ENCODE measurements around the gene RESF1. TPM values are rescaled to one million over a fixed set of nuclear protein-coding genes. Genes with fewer than 3 reads are reported as not detected.
A peak's percentile ranks its signal among the peaks of the same experiment; 100 is the strongest.
"Not testable (repeated sequence)": the region's sequence is repeated elsewhere in the genome, so short reads cannot be mapped to it uniquely, and the experiment has no call there.

RESF1 gene
- total and polyA plus RNA-seq, 2 of the 13 experiments (the other 11 are each of a cell fraction or from before 2014, with no cell fraction given): 7.9 to 16.8 TPM

DNA sequence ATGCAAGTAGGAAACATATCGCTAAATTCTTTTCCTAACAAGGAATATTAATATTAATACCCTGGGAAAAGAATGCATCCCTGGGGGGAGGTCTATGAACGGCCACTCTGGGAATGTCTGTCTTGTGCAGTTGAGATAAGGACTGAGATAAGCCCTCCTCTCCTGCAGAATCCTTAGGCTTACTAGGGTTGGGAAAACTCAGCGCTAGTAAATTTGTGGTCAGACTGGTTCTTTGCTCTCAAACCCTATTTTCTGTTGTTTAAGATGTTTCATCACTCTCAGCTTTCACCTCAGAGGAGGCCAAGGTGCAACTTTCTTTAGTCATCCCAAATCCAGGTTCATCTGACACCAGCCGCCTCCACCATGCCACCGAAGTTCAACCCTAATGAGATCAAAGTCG is 11.2 kb upstream of the RESF1 start:
- intact Hi-C loops (cut with micrococcal nuclease; ENCODE audit: unreplicated experiment): no loop called here
- ATAC-seq (no peak), DNase-seq (ENCODE audit: low spot score) (no peak), FAIRE-seq (no peak)
- 72% methylated on average over 6 of the region's 6 CpGs for WGBS (ENCODE audit: low lambda C conversion rate)
- TF ChIP-seq ZFP37 (CRISPR knock-in tag; IDR thresholded peaks at IDR 0.05; ENCODE audit: borderline replicate concordance) (no peak), ZNF431 (CRISPR knock-in tag; IDR thresholded peaks at IDR 0.05; ENCODE audit: borderline replicate concordance, low read depth) (no peak), ZNF510 (CRISPR knock-in tag; IDR thresholded peaks at IDR 0.05; ENCODE audit: low read depth) (no peak), ZNF235 (CRISPR knock-in tag; IDR thresholded peaks at IDR 0.05; ENCODE audit: borderline replicate concordance) (no peak), ZNF547 (CRISPR knock-in tag; IDR thresholded peaks at IDR 0.05) (no peak), RFXAP (CRISPR knock-in tag; IDR thresholded peaks at IDR 0.05; ENCODE audit: borderline replicate concordance) (no peak)
- Histone ChIP-seq H3K4me2 (ENCODE audit: low read depth, low read length) (no peak overlapping the region), H3K79me2 (ENCODE audit: insufficient read depth, low read length) (no peaks in the 10 kb centered on the region), H3K27ac (ENCODE audit: extremely low read length, insufficient read depth, low read length) (peak overlapping the region; percentile 45), H3K4me1 (ENCODE audit: insufficient read depth, low read length) (peaks cover 24% of the 10 kb centered on the region), H3K27me3 (ENCODE audit: control insufficient read depth in 1 of 2, insufficient read depth in 2 of 2, low read length in 2 of 2) (no peaks in the 10 kb centered on the region), H3K9ac (ENCODE audit: insufficient read depth, low read depth, low read length) (no peak overlapping the region), H3K36me3 (replicated peaks in 1 of 2; ENCODE audit: control insufficient read depth in 1 of 2, insufficient read depth in 2 of 2, low read length in 2 of 2) (no peaks in the 10 kb centered on the region), H2AFZ (ENCODE audit: low read length) (no peak overlapping the region), H4K20me1 (ENCODE audit: insufficient read depth, low read length) (no peaks in the 10 kb centered on the region), H3K9me3 (ENCODE audit: low read length) (peaks cover 11% of the 10 kb centered on the region; the same call in 1 of the 2 replicates), H3K4me3 (replicated peaks in 1 of 3; ENCODE audit: insufficient read depth in 1 of 3, low read depth in 2 of 3, low read length in 3 of 3) (no peak overlapping the region)
- in situ Hi-C loops (cut with HindIII; ENCODE audit: extremely low pct_ligation_motif_present, low pct_unique_long_range_greater_than_20kb): no loop called here
- no TSS peak for BruUV-seq (replicated peaks)
- ChIA-PET CTCF (ENCODE audit: low intra/inter-chr PET ratio, low total read pairs) (no interaction called here), POLR2A (no interaction called here)

- H3K27me3 ChIP-seq (ENCODE audit: control insufficient read depth in 1 of 2, insufficient read depth in 2 of 2, low read length in 2 of 2); TF ChIP-seq ATF7 (CRISPR knock-in tag; IDR thresholded peaks at IDR 0.05): not testable (repeated sequence)
- WGBS (ENCODE audit: low lambda C conversion rate): 1% methylated on average over 3 of the region's 3 CpGs
- TF ChIP-seq PITX1 (CRISPR knock-in tag; IDR thresholded peaks at IDR 0.05): peak; percentile 74
- 0 out of 2 replicates have a peak, but pooled peaks have one; percentile 63 for TF ChIP-seq CBX5 (CRISPR knock-in tag; IDR thresholded peaks at IDR 0.05; ENCODE audit: borderline replicate concordance)
- TF ChIP-seq YEATS4 (CRISPR knock-in tag; IDR thresholded peaks at IDR 0.05; ENCODE audit: borderline replicate concordance): 0 out of 2 replicates have a peak, but pooled peaks have one; percentile 33
- TF ChIP-seq GATAD1 (CRISPR knock-in tag; IDR thresholded peaks at IDR 0.05): peak; percentile 34; the same call in 1 of the 2 replicates
- TF ChIP-seq ATF7 (IDR thresholded peaks at IDR 0.05): peak; percentile 55; the same call in 1 of the 2 replicates
- TF ChIP-seq TARDBP (CRISPR knock-in tag; IDR thresholded peaks at IDR 0.05): peak; percentile 60; the same call in 1 of the 2 replicates
- TF ChIP-seq, protein P1, sequence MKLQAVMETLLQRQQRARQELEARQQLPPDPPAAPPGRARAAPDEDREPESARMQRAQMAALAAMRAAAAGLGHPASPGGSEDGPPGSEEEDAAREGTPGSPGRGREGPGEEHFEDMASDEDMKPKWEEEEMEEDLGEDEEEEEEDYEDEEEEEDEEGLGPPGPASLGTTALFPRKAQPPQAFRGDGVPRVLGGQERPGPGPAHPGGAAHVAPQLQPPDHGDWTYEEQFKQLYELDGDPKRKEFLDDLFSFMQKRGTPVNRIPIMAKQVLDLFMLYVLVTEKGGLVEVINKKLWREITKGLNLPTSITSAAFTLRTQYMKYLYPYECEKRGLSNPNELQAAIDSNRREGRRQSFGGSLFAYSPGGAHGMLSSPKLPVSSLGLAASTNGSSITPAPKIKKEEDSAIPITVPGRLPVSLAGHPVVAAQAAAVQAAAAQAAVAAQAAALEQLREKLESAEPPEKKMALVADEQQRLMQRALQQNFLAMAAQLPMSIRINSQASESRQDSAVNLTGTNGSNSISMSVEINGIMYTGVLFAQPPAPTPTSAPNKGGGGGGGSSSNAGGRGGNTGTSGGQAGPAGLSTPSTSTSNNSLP (IDR thresholded peaks at IDR 0.05; ENCODE audit: low read depth, low read length): peak; percentile 70
- peak; percentile 16; the same call in 1 of the 2 replicates for TF ChIP-seq GABPB1 (CRISPR knock-in tag; IDR thresholded peaks at IDR 0.05)
- peak; percentile 92 for TF ChIP-seq NR2C2 (CRISPR knock-in tag; IDR thresholded peaks at IDR 0.05; ENCODE audit: borderline replicate concordance)
- peak; percentile 28; the same call in 1 of the 2 replicates for TF ChIP-seq ZNF644 (CRISPR knock-in tag; IDR thresholded peaks at IDR 0.05; ENCODE audit: low read depth)
Observed at GRCh38 chr12:31948697-31949359, 10.4 kb upstream of the RESF1 start.

More at GRCh38 chr12:31948697-31949359, 10.4 kb upstream of the RESF1 start:
- H2AFZ ChIP-seq (ENCODE audit: low read length); H3K79me2 ChIP-seq (ENCODE audit: insufficient read depth, low read length); H3K4me2 ChIP-seq (ENCODE audit: low read depth, low read length); H3K4me3 ChIP-seq (replicated peaks in 1 of 3; ENCODE audit: insufficient read depth in 1 of 3, low read depth in 2 of 3, low read length in 3 of 3); BruUV-seq (replicated peaks); in situ Hi-C loops (cut with HindIII; ENCODE audit: extremely low pct_ligation_motif_present, low pct_unique_long_range_greater_than_20kb); H4K20me1 ChIP-seq (ENCODE audit: insufficient read depth, low read length); intact Hi-C loops (cut with micrococcal nuclease; ENCODE audit: unreplicated experiment); CTCF ChIA-PET (ENCODE audit: low intra/inter-chr PET ratio, low total read pairs); H3K9ac ChIP-seq (ENCODE audit: insufficient read depth, low read depth, low read length); H3K36me3 ChIP-seq (replicated peaks in 1 of 2; ENCODE audit: control insufficient read depth in 1 of 2, insufficient read depth in 2 of 2, low read length in 2 of 2): not testable (repeated sequence)
- POLR2A ChIA-PET: interaction anchor here (0.9 kb wide), 1 partner anchor 11 kb away, joined by 6 read pairs; the partner anchor contains the start of gene RESF1
- peaks cover 11% of the 10 kb centered on the region; the same call in 1 of the 2 replicates for H3K9me3 ChIP-seq (ENCODE audit: low read length)
- FAIRE-seq: peak; percentile 28
- H3K4me1 ChIP-seq (ENCODE audit: insufficient read depth, low read length): peaks cover 28% of the 10 kb centered on the region
- H3K27ac ChIP-seq (ENCODE audit: extremely low read length, insufficient read depth, low read length): peak overlapping the region; percentile 57
- peak; percentile 61 for ATAC-seq
- peak; percentile 83 for DNase-seq (ENCODE audit: low spot score)
